ENCODE measurements around the gene ARL8A.
"Not testable (repeated sequence)": the region's sequence is repeated elsewhere in the genome, so short reads cannot be mapped to it uniquely, and the experiment has no call there.

ARL8A gene

DNA sequence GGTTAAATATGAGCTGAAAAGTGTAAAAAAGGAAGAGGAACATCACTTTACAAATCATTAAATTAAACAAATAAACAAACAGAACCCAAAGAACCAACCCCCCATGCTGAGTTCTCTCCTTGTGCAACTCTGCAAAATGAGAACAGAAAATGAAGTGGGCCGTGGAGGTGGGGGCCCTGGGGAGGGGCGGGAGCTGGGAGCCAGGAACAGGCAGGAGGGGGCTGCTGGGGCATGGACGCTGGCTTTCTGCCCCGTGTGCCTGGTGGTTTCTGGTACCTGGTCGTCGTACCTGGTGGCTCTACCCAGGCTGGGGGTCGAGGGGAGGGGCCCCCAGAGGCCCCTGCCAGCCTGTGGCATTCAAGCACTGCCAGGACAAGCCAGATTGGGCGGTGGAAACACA, 11.0 kb downstream of the ARL8A start:
- no peak for DNase-seq

DNA sequence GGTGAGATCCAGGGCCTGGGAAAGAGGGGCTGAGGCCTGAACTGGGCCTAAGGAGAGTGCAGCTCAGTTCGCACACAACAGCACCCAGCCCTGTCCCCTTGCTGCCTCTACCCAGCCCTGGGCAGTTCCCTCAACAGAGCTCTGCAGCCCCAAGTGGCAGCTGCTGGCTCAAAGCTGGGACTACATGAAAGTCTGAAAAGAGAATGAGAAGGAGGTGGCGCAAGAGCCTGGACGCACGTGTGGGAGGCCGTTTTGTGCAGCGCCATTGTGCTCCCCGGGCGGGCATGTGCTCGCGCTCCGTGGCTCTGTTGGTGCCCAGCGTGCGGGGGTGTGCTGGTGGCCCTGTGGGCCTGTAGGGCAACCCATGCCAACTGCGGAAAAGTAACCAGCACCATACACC, 11.5 kb downstream of the ARL8A start:
- no peak for DNase-seq

- DNase-seq, result no peak
Measured at GRCh38 chr1:202131956-202132821, 12.3 kb downstream of the ARL8A start.

- DNase-seq, result no peak
Measured at GRCh38 chr1:202130816-202131522, 13.6 kb downstream of the ARL8A start.

- DNase-seq, result no peak
Measured at GRCh38 chr1:202130297-202130721, 14.2 kb downstream of the ARL8A start.

DNA sequence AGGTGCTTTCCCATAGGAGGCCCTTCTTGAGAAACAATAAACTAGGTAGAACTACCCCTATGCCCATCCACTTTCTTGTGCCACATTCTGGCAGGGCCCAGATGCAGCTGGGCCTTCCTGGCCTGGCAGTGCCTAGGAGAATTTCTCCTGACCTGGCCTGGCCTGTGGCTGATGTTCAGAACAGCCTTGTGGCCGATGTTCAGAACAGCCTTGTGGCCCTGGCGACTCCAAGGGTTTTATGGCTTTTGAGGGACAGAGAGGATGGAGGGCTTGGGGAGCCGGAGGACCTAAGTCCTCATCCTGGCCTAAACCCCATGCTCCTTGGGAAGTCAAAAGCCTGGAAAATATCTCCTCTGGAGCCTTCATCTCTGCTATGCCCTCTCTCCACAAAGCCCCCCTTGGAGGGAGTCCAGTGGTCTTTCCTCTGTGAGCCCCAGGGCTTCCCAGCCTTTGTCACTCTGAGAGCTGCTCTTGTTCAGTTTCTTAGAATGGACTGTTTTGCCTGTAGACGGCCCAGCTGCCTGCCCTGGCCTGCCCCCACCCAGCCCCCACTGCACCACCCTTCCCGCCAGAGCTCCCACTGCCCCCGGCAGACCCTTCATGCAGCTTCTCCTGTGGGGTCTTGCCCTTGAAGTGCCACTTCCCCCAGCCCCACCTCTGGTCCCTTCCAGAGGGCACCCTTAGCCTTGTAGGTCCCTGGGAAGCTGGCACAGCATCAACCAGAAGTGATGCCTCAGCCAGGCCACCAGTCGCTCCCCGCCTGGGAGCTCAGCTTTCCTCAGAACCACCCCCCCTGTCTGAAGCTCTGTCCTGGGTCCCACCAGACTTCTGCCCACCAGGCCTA, 14.9 kb downstream of the ARL8A start:
- no peak for DNase-seq

- no peak for DNase-seq
Measured at GRCh38 chr1:202127836-202128622, 16.5 kb downstream of the ARL8A start.

DNA sequence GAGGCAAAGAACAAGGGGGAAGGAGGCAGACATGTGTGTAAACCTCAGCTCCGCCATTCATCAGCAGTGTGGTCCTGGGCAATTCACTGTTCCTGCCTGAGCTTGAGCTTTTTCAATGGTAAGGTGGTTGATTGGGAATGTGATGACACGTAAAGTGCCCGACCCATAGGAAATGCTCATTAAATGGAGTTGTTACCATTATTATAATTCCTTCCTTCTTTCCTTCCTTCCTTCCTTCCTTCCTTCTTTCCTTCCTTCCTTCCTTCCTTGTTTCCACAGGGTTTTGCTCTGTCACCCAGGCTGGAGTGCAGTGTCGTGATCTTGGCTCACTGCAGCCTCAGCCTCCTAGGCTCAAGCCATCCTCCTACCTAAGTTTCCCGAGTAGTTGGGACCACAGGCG, 17.5 kb downstream of the ARL8A start:
- DNase-seq, result no peak

GRCh38 chr1:202126426-202126825, 18.1 kb downstream of the ARL8A start:
- no peak for DNase-seq

GRCh38 chr1:202125611-202126010, 18.9 kb downstream of the ARL8A start:
- no peak for DNase-seq

DNA sequence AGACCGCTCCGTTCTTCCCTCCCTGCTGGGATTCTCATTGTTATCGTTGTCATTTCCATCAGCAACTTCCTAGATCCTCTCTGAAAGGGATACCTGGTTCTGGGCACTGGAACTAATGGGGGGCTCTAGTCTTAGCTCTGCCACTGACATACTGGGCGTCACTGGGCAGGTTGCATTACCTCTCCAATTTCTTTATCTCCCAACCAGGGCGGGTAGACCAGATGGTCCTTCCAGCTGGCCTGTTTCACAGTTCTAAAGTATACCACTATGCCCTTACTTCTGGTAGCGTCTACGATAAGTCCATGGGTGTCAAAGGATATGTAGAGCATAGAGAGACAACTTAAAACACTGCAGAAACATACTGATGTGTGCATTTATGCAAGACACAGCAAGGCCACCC, 20.4 kb downstream of the ARL8A start:
- no peak for DNase-seq

- DNase-seq, result no peak
Measured at GRCh38 chr1:202123336-202123813, 21.2 kb downstream of the ARL8A start.

DNA sequence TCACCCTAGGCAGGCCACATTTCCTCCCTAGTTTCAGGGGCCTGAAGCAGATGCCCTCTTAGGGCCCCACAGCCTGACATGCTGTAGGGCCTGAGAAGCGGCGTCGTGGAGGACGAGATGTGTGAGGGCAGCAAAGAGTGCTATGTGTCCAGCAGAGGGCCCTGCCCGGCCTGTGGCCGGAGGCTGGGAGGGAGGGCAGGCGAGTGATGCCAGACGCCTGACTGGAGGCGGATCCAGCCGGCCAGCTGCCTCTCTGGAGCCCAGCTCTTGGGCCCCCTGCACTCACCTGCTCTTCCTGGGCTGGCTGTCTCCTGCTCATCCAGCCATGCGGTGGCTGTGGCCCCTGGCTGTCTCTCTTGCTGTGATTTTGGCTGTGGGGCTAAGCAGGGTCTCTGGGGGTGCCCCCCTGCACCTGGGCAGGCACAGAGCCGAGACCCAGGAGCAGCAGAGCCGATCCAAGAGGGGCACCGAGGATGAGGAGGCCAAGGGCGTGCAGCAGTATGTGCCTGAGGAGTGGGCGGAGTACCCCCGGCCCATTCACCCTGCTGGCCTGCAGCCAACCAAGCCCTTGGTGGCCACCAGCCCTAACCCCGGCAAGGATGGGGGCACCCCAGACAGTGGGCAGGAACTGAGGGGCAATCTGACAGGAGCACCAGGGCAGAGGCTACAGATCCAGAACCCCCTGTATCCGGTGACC, 21.8 kb downstream of the ARL8A start, which contains the start of gene GPR37L1:
Gene GPR37L1 (plus strand): TSS at position 279 of the 697 bp plus-strand sequence. CDS start 47 bp downstream, at position 326.
- DNase-seq, result no peak

GRCh38 chr1:202121006-202121405, 23.5 kb downstream of the ARL8A start:
- DNase-seq, result no peak

- no peak for DNase-seq
Measured at GRCh38 chr1:202117898-202118371, 26.6 kb downstream of the ARL8A start.

GRCh38 chr1:202116287-202116686, 28.2 kb downstream of the ARL8A start:
- DNase-seq, result no peak

GRCh38 chr1:202113690-202114300, 30.7 kb downstream of the ARL8A start:
- DNase-seq, result no peak

DNA sequence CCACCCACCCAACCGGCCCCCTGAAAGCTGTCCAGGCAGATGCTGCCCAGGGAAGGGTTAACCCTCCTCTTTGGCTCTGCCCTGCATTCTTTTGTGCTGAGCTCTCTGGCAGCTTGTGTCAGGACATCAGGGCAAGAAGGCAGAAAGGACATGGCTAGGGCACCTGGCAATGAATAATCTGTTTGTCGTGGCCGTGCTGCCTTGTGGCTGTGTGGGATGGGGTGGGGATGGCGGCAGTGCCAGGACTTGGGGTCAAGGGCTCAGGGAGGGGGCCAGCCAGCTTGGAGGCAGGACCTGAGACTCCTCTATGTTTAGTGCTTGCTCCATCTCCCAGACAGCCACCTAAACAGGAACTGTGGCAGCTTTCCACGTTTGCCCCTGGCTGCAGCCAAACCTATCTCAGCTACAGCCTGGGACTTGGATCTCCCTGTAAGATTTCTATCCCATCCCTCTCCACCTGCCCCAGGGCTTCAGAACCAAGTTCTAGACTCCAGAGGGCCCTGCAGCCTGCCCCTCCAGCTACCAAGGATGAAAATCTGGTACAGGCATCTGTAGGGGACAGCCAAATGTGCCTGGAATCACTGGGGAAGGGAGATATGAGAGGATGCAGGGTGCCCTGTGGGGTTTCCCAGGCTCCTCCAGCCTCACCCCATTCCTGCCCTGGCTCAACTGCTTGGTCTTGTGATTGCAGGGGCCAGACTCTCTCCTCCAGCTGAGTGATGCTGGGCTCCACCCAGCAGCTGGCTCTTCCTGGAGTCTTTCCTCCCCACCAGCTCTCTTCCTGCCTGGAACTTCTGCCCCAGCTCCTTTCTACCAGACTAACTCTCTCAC, 31.5 kb downstream of the ARL8A start:
- DNase-seq, result no peak

GRCh38 chr1:202111589-202111988, 32.9 kb downstream of the ARL8A start:
- not testable (repeated sequence) for DNase-seq

GRCh38 chr1:202110977-202111376, 33.6 kb downstream of the ARL8A start:
- no peak for DNase-seq

Measured in activated CD4-positive, alpha-beta T cell treated with anti-CD3 and anti-CD28 coated beads for 1 hour (primary cell).